Keratinocyte (primary cell): ENCODE data around the gene ADAMTSL1. TPM values are rescaled to one million over a fixed set of nuclear protein-coding genes. Genes with fewer than 3 reads are reported as not detected.

Experiments used
- DNase-seq: peaks from one replicate; pipeline ENCODE4 v3.0.0-alpha.2; 2011; ENCODE audit warnings: low read depth, missing footprints, low spot score
- FAIRE-seq: peaks from 2 replicates; lab custom pipeline; 2011; peaks lifted over from hg19 to GRCh38; lab: Jason Lieb, UNC
- H2AFZ ChIP-seq: 2 replicates; pipeline ENCODE4 v1.6.0; 2012; ENCODE audit warnings: low read length, control low read depth, inconsistent platforms; ENCODE audit not compliant: control insufficient read depth
- H3K27ac ChIP-seq: 2 replicates; pipeline ENCODE4 v1.5.1; 2011; ENCODE audit warnings: low read length; ENCODE audit not compliant: control insufficient read depth, insufficient read depth
- H3K27me3 ChIP-seq: 3 replicates; pipeline ENCODE4 v1.6.0; 2011; ENCODE audit warnings: low read length; ENCODE audit not compliant: control insufficient read depth, insufficient read depth; ENCODE audit errors: extremely low read depth
- H3K36me3 ChIP-seq, 2 experiments: 2 replicates in 1 of 2; 3 replicates in 1 of 2; pipeline ENCODE4 v1.5.1; 2011; ENCODE audit warnings: low read length in 2 of 2, mild to moderate bottlenecking in 1 of 2; ENCODE audit not compliant: control insufficient read depth in 2 of 2, insufficient read depth in 2 of 2; ENCODE audit errors: extremely low read depth in 1 of 2
- H3K4me1 ChIP-seq: 3 replicates; pipeline ENCODE4 v1.5.1; 2011; ENCODE audit warnings: low read length; ENCODE audit not compliant: control insufficient read depth, insufficient read depth; ENCODE audit errors: extremely low read depth
- H3K4me2 ChIP-seq: 3 replicates; pipeline ENCODE4 v1.6.0; 2011; ENCODE audit warnings: low read depth, low read length; ENCODE audit not compliant: control insufficient read depth, insufficient read depth; ENCODE audit errors: extremely low read depth
- H3K4me3 ChIP-seq, 3 experiments: fragments of 200-600 bp in 1 of 3; sonication (generic) in 1 of 3; 2 replicates in 2 of 3; 3 replicates in 1 of 3; pipeline ENCODE4 v1.5.1; 2011 to 2016; ENCODE audit warnings: low read length in 3 of 3, mild to moderate bottlenecking in 3 of 3, control low read depth in 2 of 3, inconsistent platforms in 1 of 3, low read depth in 1 of 3, mixed read lengths in 1 of 3, mixed run types in 1 of 3, moderate library complexity in 1 of 3; ENCODE audit not compliant: control insufficient read depth in 2 of 3, insufficient read depth in 2 of 3; ENCODE audit errors: extremely low read depth in 1 of 3
- H3K79me2 ChIP-seq: 2 replicates; pipeline ENCODE4 v1.6.0; 2012; ENCODE audit warnings: low read length; ENCODE audit not compliant: control insufficient read depth, insufficient read depth
- H3K9ac ChIP-seq: 3 replicates; pipeline ENCODE4 v1.6.0; 2011; ENCODE audit warnings: low read length; ENCODE audit not compliant: control insufficient read depth, insufficient read depth; ENCODE audit errors: extremely low read depth
- H3K9me1 ChIP-seq: 3 replicates; pipeline ENCODE4 v1.6.0; 2011; ENCODE audit warnings: low read length; ENCODE audit not compliant: control insufficient read depth, insufficient read depth; ENCODE audit errors: extremely low read depth
- H3K9me3 ChIP-seq: 2 replicates; pipeline ENCODE4 v1.5.1; 2012; ENCODE audit warnings: low read depth, low read length; ENCODE audit not compliant: control insufficient read depth
- H4K20me1 ChIP-seq: 3 replicates; pipeline ENCODE4 v1.6.0; 2011; ENCODE audit warnings: low read length; ENCODE audit not compliant: control insufficient read depth, insufficient read depth; ENCODE audit errors: extremely low read depth
- EZH2 ChIP-seq: IDR thresholded peaks from one replicate; pipeline ENCODE4 v1.6.1; 2012; ENCODE audit warnings: inconsistent platforms, mild to moderate bottlenecking, low read length, moderate library complexity
- dilution Hi-C: fragments of 300-500 bp; cut with MboI; formaldehyde crosslinking; loops from one replicate; pipeline ENCODE4 v1.7.0; 2020; ENCODE audit warnings: low sequenced_read_pairs; ENCODE audit not compliant: extremely low pct_ligation_motif_present
- polyA plus RNA-seq, 5 experiments: library from polyadenylated mRNA; depleted of rRNA in 3 of 5; stranded (reverse) in 3 of 5; stranded (forward) in 1 of 5; unstranded in 1 of 5; fragments of >200 nt; gene quantifications; 1 replicate in 1 of 5; 2 replicates in 3 of 5; 3 replicates in 1 of 5; pipeline versions ENCODE4 v1.2.1 to v1.2.3, GENCODE V29; 2011 to 2012; ENCODE audit warnings: missing spikeins in 2 of 5, low read depth in 1 of 5, low replicate concordance in 1 of 5
- TF ChIP-seq, protein P1 (sequence below), 3 experiments: IDR thresholded peaks in 1 of 3; conservative IDR thresholded peaks in 1 of 3; optimal IDR thresholded peaks in 1 of 3; 2 replicates in 2 of 3; 3 replicates in 1 of 3; pipeline versions ENCODE3 to v1.5.1; 2011; ENCODE audit warnings: low read length in 3 of 3, mild to moderate bottlenecking in 3 of 3, moderate library complexity in 2 of 3, control low read depth in 1 of 3, inconsistent platforms in 1 of 3; ENCODE audit not compliant: insufficient read depth in 2 of 3; ENCODE audit errors: extremely low read depth in 1 of 3

The ADAMTSL1 gene
- polyA plus RNA-seq, 1 donor (not counting 4 experiments of a cell fraction or from before 2014, with no cell fraction given), result 1.1 TPM

DNA sequence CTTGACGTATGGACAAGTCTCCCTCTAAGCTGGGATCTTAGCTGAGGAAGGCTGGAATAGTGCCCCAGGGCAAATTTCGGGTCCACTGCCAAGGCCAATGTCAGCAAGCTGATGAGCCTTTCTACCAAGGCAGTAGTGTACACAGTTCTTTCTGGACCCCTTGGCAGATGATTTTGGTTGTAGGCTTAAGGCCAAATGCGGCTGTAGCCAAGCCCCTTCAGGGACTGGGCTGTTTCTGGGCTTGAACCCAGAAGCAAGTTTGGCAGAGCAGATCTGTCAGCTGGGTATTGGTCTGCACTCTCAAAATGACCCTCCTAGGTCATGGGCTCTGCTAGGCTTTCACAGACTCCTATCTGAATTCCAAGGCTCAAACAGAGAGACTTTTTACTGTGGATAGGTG, 121.6 kb downstream of the ADAMTSL1 start:
- TF ChIP-seq, protein P1, sequence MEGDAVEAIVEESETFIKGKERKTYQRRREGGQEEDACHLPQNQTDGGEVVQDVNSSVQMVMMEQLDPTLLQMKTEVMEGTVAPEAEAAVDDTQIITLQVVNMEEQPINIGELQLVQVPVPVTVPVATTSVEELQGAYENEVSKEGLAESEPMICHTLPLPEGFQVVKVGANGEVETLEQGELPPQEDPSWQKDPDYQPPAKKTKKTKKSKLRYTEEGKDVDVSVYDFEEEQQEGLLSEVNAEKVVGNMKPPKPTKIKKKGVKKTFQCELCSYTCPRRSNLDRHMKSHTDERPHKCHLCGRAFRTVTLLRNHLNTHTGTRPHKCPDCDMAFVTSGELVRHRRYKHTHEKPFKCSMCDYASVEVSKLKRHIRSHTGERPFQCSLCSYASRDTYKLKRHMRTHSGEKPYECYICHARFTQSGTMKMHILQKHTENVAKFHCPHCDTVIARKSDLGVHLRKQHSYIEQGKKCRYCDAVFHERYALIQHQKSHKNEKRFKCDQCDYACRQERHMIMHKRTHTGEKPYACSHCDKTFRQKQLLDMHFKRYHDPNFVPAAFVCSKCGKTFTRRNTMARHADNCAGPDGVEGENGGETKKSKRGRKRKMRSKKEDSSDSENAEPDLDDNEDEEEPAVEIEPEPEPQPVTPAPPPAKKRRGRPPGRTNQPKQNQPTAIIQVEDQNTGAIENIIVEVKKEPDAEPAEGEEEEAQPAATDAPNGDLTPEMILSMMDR (optimal IDR thresholded peaks at IDR 0.05 in 1 of 3, IDR thresholded peaks at IDR 0.05 in 1 of 3, conservative IDR thresholded peaks at IDR 0.05 in 1 of 3; ENCODE audit: extremely low read depth in 1 of 3, insufficient read depth in 2 of 3, low read length in 3 of 3), result no peak
- no peak for TF ChIP-seq EZH2
- Histone ChIP-seq H2AFZ (no peak overlapping the region), H3K9me1 (no peaks in the 10 kb centered on the region), H3K36me3 (no peaks in the 10 kb centered on the region), H3K9ac (no peak overlapping the region), H4K20me1 (no peaks in the 10 kb centered on the region), H3K27me3 (no peaks in the 10 kb centered on the region), H3K4me2 (no peak overlapping the region), H3K4me3 (no peak overlapping the region), H3K9me3 (peaks cover 3% of the 10 kb centered on the region), H3K79me2 (no peaks in the 10 kb centered on the region), H3K4me1 (no peaks in the 10 kb centered on the region), H3K27ac (no peak overlapping the region)
- FAIRE-seq (no peak), DNase-seq (no peak)
- dilution Hi-C loops, result no loop called here

DNA sequence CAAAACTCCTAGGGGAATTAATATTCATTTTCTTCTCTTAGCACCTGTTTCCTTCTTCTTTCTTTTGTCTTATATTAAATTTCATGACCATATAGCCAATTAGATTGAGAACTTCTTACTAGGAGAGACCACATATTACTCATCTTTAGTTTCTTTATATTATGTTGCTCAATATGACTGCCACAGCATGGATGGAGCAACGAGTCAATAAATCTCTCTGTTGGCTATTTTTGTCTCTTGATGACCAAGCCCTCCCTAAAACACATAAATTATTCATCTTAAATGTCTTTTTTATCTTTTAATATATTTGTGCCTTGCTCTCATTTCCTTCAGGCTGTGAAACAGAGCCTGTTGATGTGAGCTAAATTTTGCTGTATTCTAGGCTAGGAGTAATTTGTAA, 123.0 kb downstream of the ADAMTSL1 start:
- no peaks in the 10 kb centered on the region for H3K79me2 ChIP-seq
- H2AFZ ChIP-seq, result no peak overlapping the region
- FAIRE-seq, result no peak
- no peaks in the 10 kb centered on the region for H3K4me1 ChIP-seq
- no peak overlapping the region for H3K4me2 ChIP-seq
- no peaks in the 10 kb centered on the region for H3K27me3 ChIP-seq
- H3K36me3 ChIP-seq, result no peaks in the 10 kb centered on the region
- H3K9ac ChIP-seq, result no peak overlapping the region
- dilution Hi-C loops, result no loop called here
- H4K20me1 ChIP-seq, result no peaks in the 10 kb centered on the region
- no peak overlapping the region for H3K27ac ChIP-seq
- no peak overlapping the region for H3K4me3 ChIP-seq
- no peak for TF ChIP-seq EZH2
- TF ChIP-seq, protein P1 (optimal IDR thresholded peaks at IDR 0.05 in 1 of 3, IDR thresholded peaks at IDR 0.05 in 1 of 3, conservative IDR thresholded peaks at IDR 0.05 in 1 of 3; ENCODE audit: extremely low read depth in 1 of 3, insufficient read depth in 2 of 3, low read length in 3 of 3), result no peak
- no peak for DNase-seq
- H3K9me1 ChIP-seq, result no peaks in the 10 kb centered on the region
- H3K9me3 ChIP-seq, result no peaks in the 10 kb centered on the region
